ENCODE data around the gene MBLAC1.

- TF ChIP-seq, protein P1, sequence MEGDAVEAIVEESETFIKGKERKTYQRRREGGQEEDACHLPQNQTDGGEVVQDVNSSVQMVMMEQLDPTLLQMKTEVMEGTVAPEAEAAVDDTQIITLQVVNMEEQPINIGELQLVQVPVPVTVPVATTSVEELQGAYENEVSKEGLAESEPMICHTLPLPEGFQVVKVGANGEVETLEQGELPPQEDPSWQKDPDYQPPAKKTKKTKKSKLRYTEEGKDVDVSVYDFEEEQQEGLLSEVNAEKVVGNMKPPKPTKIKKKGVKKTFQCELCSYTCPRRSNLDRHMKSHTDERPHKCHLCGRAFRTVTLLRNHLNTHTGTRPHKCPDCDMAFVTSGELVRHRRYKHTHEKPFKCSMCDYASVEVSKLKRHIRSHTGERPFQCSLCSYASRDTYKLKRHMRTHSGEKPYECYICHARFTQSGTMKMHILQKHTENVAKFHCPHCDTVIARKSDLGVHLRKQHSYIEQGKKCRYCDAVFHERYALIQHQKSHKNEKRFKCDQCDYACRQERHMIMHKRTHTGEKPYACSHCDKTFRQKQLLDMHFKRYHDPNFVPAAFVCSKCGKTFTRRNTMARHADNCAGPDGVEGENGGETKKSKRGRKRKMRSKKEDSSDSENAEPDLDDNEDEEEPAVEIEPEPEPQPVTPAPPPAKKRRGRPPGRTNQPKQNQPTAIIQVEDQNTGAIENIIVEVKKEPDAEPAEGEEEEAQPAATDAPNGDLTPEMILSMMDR (IDR thresholded peaks at IDR 0.05): no peak
- no peak for TF ChIP-seq POLR2AphosphoS5 (IDR thresholded peaks at IDR 0.05)
- TF ChIP-seq EP300 (IDR thresholded peaks at IDR 0.05): no peak
These were observed 50.6 kb downstream of the MBLAC1 start, which contains the start of the genes GPC2 and STAG3 for GRCh38 chr7:100177045-100178001.
